Mesendoderm (in vitro differentiated cells): ENCODE data around the gene ULBP3.

Experiments
- DNase-seq: peaks from one replicate; pipeline ENCODE4 v3.0.0; 2013
- H2AK5ac ChIP-seq: 2 replicates; pipeline ENCODE4 v1.6.1; 2013; ENCODE audit warnings: low read length, inconsistent platforms
- H2BK120ac ChIP-seq: 2 replicates; pipeline ENCODE4 v1.6.1; 2013; ENCODE audit warnings: low read depth, mild to moderate bottlenecking, low read length, moderate library complexity, mixed read lengths
- H2BK15ac ChIP-seq: replicated peaks from 2 replicates; pipeline ENCODE4 v1.6.1; 2013; ENCODE audit warnings: low read depth, mild to moderate bottlenecking, moderate library complexity
- H2BK5ac ChIP-seq: 2 replicates; pipeline ENCODE4 v1.6.1; 2013; ENCODE audit warnings: low read length, inconsistent platforms
- H3K18ac ChIP-seq: 2 replicates; pipeline ENCODE4 v1.6.1; 2013; ENCODE audit warnings: mild to moderate bottlenecking, low read length, mixed read lengths
- H3K23ac ChIP-seq: one replicate; pipeline ENCODE4 v1.6.1; 2013; ENCODE audit warnings: low read length
- H3K27ac ChIP-seq: 2 replicates; pipeline ENCODE4 v1.5.1; 2013; ENCODE audit warnings: low read depth, mild to moderate bottlenecking, inconsistent platforms, low read length, moderate library complexity
- H3K27me3 ChIP-seq: 2 replicates; pipeline ENCODE4 v1.6.1; 2013; ENCODE audit warnings: low read length, control low read depth, mild to moderate bottlenecking, inconsistent platforms; ENCODE audit not compliant: insufficient read depth, poor library complexity
- H3K36me3 ChIP-seq: 2 replicates; pipeline ENCODE4 v1.6.1; 2013; ENCODE audit warnings: low read length, inconsistent platforms; ENCODE audit not compliant: control insufficient read depth, insufficient read depth
- H3K4ac ChIP-seq: one replicate; pipeline ENCODE4 v1.6.1; 2013; ENCODE audit warnings: low read depth, mild to moderate bottlenecking, low read length, moderate library complexity
- H3K4me1 ChIP-seq: 2 replicates; pipeline ENCODE4 v1.6.1; 2013; ENCODE audit warnings: low read depth, low read length, inconsistent platforms; ENCODE audit not compliant: control insufficient read depth
- H3K4me2 ChIP-seq: 2 replicates; pipeline ENCODE4 v1.6.1; 2013; ENCODE audit warnings: low read length
- H3K4me3 ChIP-seq: 2 replicates; pipeline ENCODE4 v1.5.1; 2013; ENCODE audit warnings: mild to moderate bottlenecking, low read length
- H3K56ac ChIP-seq: one replicate; pipeline ENCODE4 v1.6.1; 2013; ENCODE audit warnings: low read length
- H3K79me1 ChIP-seq: 2 replicates; pipeline ENCODE4 v1.6.1; 2013; ENCODE audit warnings: low read length, inconsistent platforms
- H3K79me2 ChIP-seq: 2 replicates; pipeline ENCODE4 v1.6.1; 2013; ENCODE audit warnings: mild to moderate bottlenecking, low read length; ENCODE audit not compliant: control insufficient read depth, insufficient read depth
- H3K9ac ChIP-seq: 2 replicates; pipeline ENCODE4 v1.6.1; 2013; ENCODE audit warnings: low read length, inconsistent platforms
- H4K5ac ChIP-seq: one replicate; pipeline ENCODE4 v1.6.1; 2013; ENCODE audit warnings: low read length
- H4K8ac ChIP-seq: one replicate; pipeline ENCODE4 v1.6.1; 2013; ENCODE audit warnings: low read depth, mild to moderate bottlenecking, control low read depth, low read length, moderate library complexity
- WGBS: extraction: QIAGEN DNeasy Blood & Tissue Kit; methylation state at CpG from one replicate; pipeline ENCODE4 v1.1.7; 2013; ENCODE audit warnings: low lambda C conversion rate, missing lambda C conversion rate; ENCODE audit not compliant: insufficient coverage; ENCODE audit errors: extremely low coverage; 5-methylcytosine and 5-hydroxymethylcytosine counted together

ULBP3 gene

GRCh38 chr6:150093397-150093796 lies 24.5 kb upstream of the ULBP3 start:
- no peak overlapping the region for H2AK5ac ChIP-seq
- no peak overlapping the region for H3K18ac ChIP-seq
- no peak overlapping the region for H2BK120ac ChIP-seq
- no peaks in the 10 kb centered on the region for H3K27me3 ChIP-seq
- H3K9ac ChIP-seq: no peak overlapping the region
- no peak overlapping the region for H3K4me2 ChIP-seq
- H2BK15ac ChIP-seq: no peak overlapping the region
- no peaks in the 10 kb centered on the region for H3K79me1 ChIP-seq
- no CpG with 5 or more reads among the region's 6 CpGs for WGBS
- H3K4me3 ChIP-seq: no peak overlapping the region
- no peak for DNase-seq
- no peak overlapping the region for H3K27ac ChIP-seq
- no peak overlapping the region for H4K5ac ChIP-seq
- H2BK5ac ChIP-seq: no peak overlapping the region
- H3K23ac ChIP-seq: no peak overlapping the region
- H3K4me1 ChIP-seq: no peaks in the 10 kb centered on the region
- H4K8ac ChIP-seq: no peak overlapping the region
- H3K56ac ChIP-seq: no peak overlapping the region
- no peaks in the 10 kb centered on the region for H3K79me2 ChIP-seq
- no peaks in the 10 kb centered on the region for H3K36me3 ChIP-seq
- H3K4ac ChIP-seq: no peak overlapping the region

GRCh38 chr6:150091476-150091875 lies 22.6 kb upstream of the ULBP3 start:
- Histone ChIP-seq H3K79me1 (no peaks in the 10 kb centered on the region), H3K4me3 (no peak overlapping the region), H3K36me3 (no peaks in the 10 kb centered on the region), H3K4me2 (no peak overlapping the region), H2BK5ac (no peak overlapping the region), H3K27me3 (no peaks in the 10 kb centered on the region), H4K5ac (no peak overlapping the region), H3K23ac (no peak overlapping the region), H3K4me1 (no peaks in the 10 kb centered on the region), H3K18ac (no peak overlapping the region), H2AK5ac (no peak overlapping the region), H3K27ac (no peak overlapping the region), H4K8ac (no peak overlapping the region), H3K4ac (no peak overlapping the region), H3K79me2 (no peaks in the 10 kb centered on the region), H2BK15ac (no peak overlapping the region), H3K56ac (no peak overlapping the region), H3K9ac (no peak overlapping the region), H2BK120ac (no peak overlapping the region)
- DNase-seq: no peak
- WGBS: no CpG with 5 or more reads among the region's 4 CpGs

GRCh38 chr6:150090328-150090727 lies 21.4 kb upstream of the ULBP3 start:
- Histone ChIP-seq H3K9ac (no peak overlapping the region), H3K79me1 (no peaks in the 10 kb centered on the region), H3K27ac (no peak overlapping the region), H2BK5ac (no peak overlapping the region), H3K18ac (no peak overlapping the region), H2AK5ac (no peak overlapping the region), H3K27me3 (no peaks in the 10 kb centered on the region), H3K4ac (no peak overlapping the region), H2BK120ac (no peak overlapping the region), H3K36me3 (no peaks in the 10 kb centered on the region), H3K23ac (no peak overlapping the region), H4K5ac (no peak overlapping the region), H2BK15ac (no peak overlapping the region), H3K56ac (no peak overlapping the region), H3K4me1 (no peaks in the 10 kb centered on the region), H3K4me2 (no peak overlapping the region), H3K79me2 (no peaks in the 10 kb centered on the region), H3K4me3 (no peak overlapping the region), H4K8ac (no peak overlapping the region)
- no peak for DNase-seq
- WGBS: no CpG with 5 or more reads among the region's 3 CpGs

GRCh38 chr6:150088481-150089154 lies 19.7 kb upstream of the ULBP3 start:
- Histone ChIP-seq H3K79me1 (no peaks in the 10 kb centered on the region), H3K4me1 (no peaks in the 10 kb centered on the region), H3K4me3 (no peak overlapping the region), H2BK15ac (no peak overlapping the region), H3K27me3 (no peaks in the 10 kb centered on the region), H2AK5ac (no peak overlapping the region), H3K23ac (no peak overlapping the region), H3K9ac (no peak overlapping the region), H3K79me2 (no peaks in the 10 kb centered on the region), H3K27ac (no peak overlapping the region), H3K18ac (no peak overlapping the region), H2BK5ac (no peak overlapping the region), H3K56ac (no peak overlapping the region), H4K5ac (no peak overlapping the region), H3K36me3 (no peaks in the 10 kb centered on the region), H3K4me2 (no peak overlapping the region), H2BK120ac (no peak overlapping the region), H3K4ac (no peak overlapping the region), H4K8ac (no peak overlapping the region)
- WGBS: no CpG with 5 or more reads among the region's 12 CpGs
- DNase-seq: no peak

- Histone ChIP-seq H3K4me3 (no peak overlapping the region), H3K4me1 (no peaks in the 10 kb centered on the region), H2AK5ac (no peak overlapping the region), H3K27me3 (no peaks in the 10 kb centered on the region), H3K56ac (no peak overlapping the region), H3K9ac (no peak overlapping the region), H2BK120ac (no peak overlapping the region), H3K27ac (no peak overlapping the region), H3K18ac (no peak overlapping the region), H4K5ac (no peak overlapping the region), H3K23ac (no peak overlapping the region), H2BK5ac (no peak overlapping the region), H3K36me3 (no peaks in the 10 kb centered on the region), H3K79me1 (no peaks in the 10 kb centered on the region), H3K79me2 (no peaks in the 10 kb centered on the region), H3K4ac (no peak overlapping the region), H3K4me2 (no peak overlapping the region), H4K8ac (no peak overlapping the region), H2BK15ac (no peak overlapping the region)
- no CpG with 5 or more reads among the region's 1 CpG for WGBS
- no peak for DNase-seq
Observed at GRCh38 chr6:150087336-150087735, 18.4 kb upstream of the ULBP3 start.

- no peak overlapping the region for H3K23ac ChIP-seq
- DNase-seq: no peak
- H3K27ac ChIP-seq: no peak overlapping the region
- H3K4me1 ChIP-seq: no peaks in the 10 kb centered on the region
- H2BK5ac ChIP-seq: no peak overlapping the region
- no peak overlapping the region for H2BK120ac ChIP-seq
- H3K36me3 ChIP-seq: no peaks in the 10 kb centered on the region
- no peak overlapping the region for H2BK15ac ChIP-seq
- H3K56ac ChIP-seq: no peak overlapping the region
- no peaks in the 10 kb centered on the region for H3K79me2 ChIP-seq
- H3K9ac ChIP-seq: no peak overlapping the region
- H2AK5ac ChIP-seq: no peak overlapping the region
- H3K79me1 ChIP-seq: no peaks in the 10 kb centered on the region
- no peaks in the 10 kb centered on the region for H3K27me3 ChIP-seq
- no CpG with 5 or more reads among the region's 7 CpGs for WGBS
- no peak overlapping the region for H3K4me2 ChIP-seq
- no peak overlapping the region for H3K4me3 ChIP-seq
- H4K8ac ChIP-seq: no peak overlapping the region
- H4K5ac ChIP-seq: no peak overlapping the region
- no peak overlapping the region for H3K18ac ChIP-seq
- no peak overlapping the region for H3K4ac ChIP-seq
Observed at GRCh38 chr6:150086026-150086425, 17.1 kb upstream of the ULBP3 start.
